HPDE6-E6E7 (cell line): Measurements from ENCODE around the gene CD276.
"Not testable (repeated sequence)": the region's sequence is repeated elsewhere in the genome, so short reads cannot be mapped to it uniquely, and the experiment has no call there.

Experiments used
- DNase-seq: peaks from one replicate; pipeline ENCODE4 v3.0.0; 2011; ENCODE audit warnings: missing footprints; ENCODE audit errors: extremely low spot score

The CD276 gene

GRCh38 chr15:73709686-73710085 is 25.5 kb downstream of the CD276 start:
- no peak for DNase-seq

GRCh38 chr15:73710321-73710720 is 26.1 kb downstream of the CD276 start:
- DNase-seq: no peak

DNA sequence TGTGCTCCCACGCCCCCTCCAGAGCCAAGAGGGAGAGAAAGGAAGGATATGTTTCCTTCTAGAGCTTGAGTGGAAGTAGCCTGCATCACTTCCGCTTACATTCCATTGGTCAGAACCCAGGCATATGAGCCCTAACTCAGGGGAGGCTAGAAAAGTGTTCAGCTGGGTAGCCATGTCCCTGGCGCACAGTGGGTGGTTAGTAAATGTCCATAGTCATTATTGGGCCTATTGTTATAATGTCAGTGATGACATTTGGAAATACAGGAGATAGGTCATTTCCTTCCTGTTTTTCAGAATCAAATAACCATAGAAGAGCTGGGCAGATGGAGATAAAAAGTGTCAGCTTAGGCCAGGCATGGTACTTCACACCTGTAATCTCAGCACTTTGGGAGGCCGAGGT is 27.3 kb downstream of the CD276 start:
- DNase-seq: no peak

GRCh38 chr15:73712107-73712506 is 27.9 kb downstream of the CD276 start:
- no peak for DNase-seq

GRCh38 chr15:73714695-73715301 is 30.6 kb downstream of the CD276 start:
- DNase-seq: no peak

- no peak for DNase-seq
Observed at GRCh38 chr15:73715417-73715816, 31.2 kb downstream of the CD276 start.

GRCh38 chr15:73716417-73716816 is 32.2 kb downstream of the CD276 start:
- no peak for DNase-seq

DNA sequence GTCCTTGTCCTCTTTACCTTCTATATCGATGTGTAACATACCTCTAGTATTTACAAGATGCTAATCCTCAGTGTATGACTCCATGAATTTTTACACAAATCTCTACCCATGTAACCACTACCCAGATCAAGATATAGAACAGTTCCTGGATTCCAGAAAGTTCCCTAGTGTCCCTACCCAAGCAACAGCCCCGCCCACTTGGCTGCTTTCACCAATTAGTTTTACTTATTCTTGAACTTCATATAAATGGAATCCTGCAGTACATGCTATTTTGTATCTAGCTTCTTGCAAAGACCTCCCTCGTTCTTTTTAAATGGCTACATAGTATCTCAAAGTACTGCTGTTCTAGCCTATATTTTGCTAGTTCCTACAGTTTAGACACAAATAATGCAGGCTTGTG is 33.0 kb downstream of the CD276 start:
- DNase-seq: no peak

GRCh38 chr15:73717802-73718201 is 33.6 kb downstream of the CD276 start:
- no peak for DNase-seq

GRCh38 chr15:73718694-73719093 is 34.5 kb downstream of the CD276 start:
- no peak for DNase-seq

- no peak for DNase-seq
Observed at GRCh38 chr15:73722425-73722824, 38.2 kb downstream of the CD276 start.

DNA sequence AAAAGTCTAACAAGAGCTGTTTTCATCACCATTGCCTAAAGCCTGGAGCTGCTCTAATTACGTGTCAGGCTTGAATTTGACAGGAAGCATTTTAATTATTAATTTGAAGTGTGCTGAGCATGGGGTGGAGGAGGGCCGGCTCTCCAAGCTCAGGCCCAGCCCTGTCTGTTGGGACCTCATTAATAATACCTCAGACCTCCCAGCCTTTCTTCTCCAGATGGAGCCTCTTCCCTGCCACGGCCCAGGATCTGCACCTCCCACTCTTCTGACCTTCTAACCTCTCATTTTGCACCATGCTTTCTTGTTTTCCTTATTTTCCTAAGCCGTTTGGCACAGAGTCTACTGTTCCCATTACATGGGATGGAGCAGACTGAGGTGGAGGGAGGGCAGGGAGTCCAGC is 39.0 kb downstream of the CD276 start:
- DNase-seq: no peak

DNA sequence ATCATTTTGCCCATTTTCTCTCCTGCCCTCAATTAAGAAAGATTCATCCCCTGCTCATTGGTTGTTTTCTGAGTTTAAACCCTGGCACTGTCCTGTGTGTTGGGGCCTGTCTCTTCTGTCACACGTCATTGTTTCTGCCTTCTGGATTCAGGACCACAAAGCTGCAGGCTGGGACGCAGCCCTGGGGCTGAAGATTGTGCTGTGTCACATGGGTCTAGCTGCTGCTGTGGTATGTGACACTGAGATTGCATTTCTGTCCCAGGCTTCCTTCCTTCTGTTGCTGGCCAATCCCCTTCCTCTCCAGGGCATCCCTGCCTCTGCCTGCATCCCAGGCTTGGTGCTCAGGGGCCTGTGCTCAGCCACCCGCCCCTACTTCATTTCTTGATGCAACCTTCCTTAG is 40.0 kb downstream of the CD276 start:
- no peak for DNase-seq

DNA sequence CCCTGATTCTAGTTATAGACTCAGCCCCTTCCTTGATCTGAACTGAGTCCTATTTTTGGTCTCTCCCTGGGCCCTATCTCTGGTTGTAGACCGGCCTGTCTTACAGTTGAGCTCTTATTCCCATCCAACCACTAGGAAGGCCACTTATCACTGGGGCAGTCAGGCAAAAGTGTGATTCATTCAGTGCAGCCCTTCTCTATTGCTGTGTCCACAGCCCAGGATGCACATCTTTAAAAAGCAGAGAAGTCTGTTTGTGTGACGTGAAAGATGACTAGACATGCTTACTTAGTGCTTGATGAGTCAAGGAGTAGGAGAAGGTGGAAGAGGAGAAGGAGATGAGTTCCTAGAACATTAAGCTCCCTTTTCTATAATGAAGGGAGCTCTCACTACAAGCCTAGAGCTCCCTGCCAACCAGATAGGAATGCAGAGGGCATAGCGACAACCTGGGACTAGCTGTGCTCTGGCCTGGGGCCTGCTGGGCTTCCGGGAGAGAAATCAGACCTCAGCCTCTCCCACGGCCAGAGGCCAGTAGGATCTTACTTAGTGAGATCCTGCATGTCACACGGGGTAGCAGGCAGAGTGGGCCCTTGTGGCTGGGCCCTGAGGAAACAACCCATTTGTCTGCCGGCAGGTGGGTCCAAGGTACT is 43.3 kb downstream of the CD276 start:
- no peak for DNase-seq

GRCh38 chr15:73732051-73732450 is 47.9 kb downstream of the CD276 start:
- DNase-seq: not testable (repeated sequence)

- no peak for DNase-seq
Observed at GRCh38 chr15:73732930-73733329, 48.7 kb downstream of the CD276 start.

- DNase-seq: no peak
Observed at GRCh38 chr15:73737535-73737934, 53.4 kb downstream of the CD276 start.

DNA sequence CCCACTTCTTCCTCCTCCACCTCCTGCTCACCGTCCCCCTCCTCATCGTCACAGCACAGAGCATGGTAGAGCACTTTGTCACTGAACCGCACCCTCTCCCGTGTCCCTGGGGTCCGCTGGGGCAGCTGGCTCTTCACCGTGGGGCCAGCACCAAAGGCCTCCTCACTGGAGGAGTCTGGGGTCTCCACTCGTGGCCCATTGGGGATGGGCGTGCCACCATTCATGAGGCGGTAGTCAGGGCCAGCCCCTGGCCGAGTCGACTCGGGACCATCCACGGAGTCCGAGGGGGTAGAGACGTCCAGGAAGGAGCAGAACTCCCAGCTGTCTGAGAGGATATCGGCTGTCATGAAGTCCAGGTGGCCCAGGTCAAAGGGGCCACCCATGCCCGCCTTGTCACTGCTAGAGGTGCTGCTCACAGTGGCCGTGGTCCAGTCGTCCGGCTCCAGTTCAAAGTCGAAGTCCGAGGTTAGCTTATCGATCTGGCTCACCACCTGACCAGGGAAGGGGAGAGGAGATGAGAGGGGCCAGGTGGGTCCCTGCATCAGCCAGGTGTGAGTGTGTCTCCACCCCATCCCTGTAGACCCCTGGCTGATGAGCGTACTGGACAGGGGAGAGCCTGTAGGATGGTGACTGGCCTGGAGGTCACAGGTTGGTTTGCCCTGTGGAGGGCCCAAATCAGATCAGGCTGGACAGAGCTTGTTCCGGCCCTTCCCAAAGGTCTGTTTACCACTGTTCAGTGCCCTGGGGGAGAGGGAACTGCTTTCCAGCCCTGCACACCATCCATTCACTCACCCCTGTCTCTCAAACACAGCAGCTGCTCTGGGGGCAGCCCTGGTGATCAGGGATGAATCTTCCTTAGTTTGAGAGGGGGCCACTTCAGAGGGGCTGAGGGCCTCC is 56.2 kb downstream of the CD276 start:
- no peak for DNase-seq

DNA sequence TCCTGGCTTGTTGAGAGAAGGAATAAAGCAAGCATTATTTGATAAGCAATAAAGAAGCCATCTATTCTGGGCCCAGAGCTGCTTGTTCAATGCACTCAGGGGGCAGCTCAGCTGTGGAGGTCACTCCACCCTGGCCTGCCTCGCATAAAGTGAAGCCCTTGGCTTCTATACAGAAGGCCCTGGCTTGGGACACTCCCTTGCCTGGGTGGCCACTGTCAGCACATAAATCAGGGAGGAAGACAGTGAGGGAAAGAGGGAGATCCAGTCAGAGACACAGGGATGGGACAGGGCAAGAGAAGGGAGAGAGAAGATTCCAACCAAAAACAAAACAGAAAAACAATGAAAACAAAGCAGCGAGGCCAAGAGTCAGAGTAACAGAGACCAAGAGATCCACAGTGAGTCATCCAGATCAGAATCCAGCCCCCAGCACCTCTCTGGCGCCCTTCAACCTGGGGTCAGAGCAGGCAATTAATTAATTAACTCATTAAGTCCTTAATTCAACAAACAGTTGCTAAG is 57.2 kb downstream of the CD276 start:
- no peak for DNase-seq

DNA sequence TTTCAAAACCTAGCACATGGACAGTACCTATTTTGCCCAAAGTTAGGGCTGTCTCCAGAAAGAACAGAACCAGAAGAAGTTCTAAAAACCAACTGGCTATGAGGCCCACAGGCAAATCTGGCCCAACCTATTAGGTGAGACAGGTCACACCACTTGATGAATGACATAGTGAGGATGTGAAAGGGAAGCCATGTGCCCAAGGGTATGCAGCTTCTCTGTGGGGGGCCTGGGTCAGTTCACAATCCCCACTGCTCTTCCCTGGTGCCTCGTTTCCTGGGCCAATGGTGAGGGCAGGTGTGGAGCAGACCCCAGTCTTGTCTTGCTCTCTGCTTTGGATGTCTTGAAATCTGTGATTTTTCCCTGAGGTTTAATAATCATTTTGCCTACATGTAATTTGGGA is 60.1 kb downstream of the CD276 start:
- no peak for DNase-seq

- no peak for DNase-seq
Observed at GRCh38 chr15:73745073-73745472, 60.9 kb downstream of the CD276 start.

DNA sequence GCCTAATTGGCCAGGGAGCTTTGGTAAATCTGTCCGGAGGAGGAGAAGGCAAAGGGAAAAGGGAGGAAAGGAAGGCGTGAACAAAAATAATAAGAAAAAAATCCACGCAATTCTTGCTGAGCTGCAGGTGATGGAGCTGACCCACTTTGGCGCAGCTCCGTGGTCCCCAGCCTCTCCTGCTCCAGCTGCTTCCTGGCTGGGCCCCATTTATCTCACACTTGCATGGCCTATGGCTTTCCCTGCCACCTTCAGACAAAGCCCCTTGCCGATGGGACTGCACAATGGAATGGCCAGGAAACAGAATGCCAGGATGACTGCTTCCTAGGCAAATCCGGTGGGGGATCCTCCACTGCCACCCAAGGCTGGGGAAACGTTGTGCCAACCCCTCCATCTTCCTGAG is 62.1 kb downstream of the CD276 start:
- no peak for DNase-seq

DNA sequence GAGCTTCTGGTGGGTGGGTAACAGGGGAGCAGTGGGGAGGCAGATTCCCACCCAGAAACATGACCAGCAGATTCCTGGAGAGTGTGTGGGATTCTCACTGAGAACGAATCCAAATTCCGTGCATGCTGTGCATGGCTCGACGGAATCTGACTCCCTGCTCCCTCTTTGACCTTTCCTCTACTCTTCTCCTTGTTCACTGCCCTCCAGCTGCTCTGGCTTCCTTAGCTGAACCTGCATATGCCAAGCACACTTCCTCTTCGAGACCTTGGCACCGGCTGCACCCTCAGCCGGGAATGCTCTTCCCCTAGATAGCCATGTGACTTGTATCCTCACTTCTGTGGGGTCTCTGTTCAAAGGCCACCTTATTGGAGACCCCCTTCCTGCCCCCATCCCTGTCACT is 62.7 kb downstream of the CD276 start:
- no peak for DNase-seq
